HG03066 (cell line): ENCODE data around the gene GRAPL.
"Not testable (repeated sequence)": the region's sequence is repeated elsewhere in the genome, so short reads cannot be mapped to it uniquely, and the experiment has no call there.

Experiments
- ATAC-seq: cut with Tn5 transposase; IDR thresholded peaks from one replicate; pipeline ENCODE4 v1.9.1; 2021; ENCODE audit warnings: low read depth; ENCODE audit not compliant: unreplicated experiment

The GRAPL gene

DNA sequence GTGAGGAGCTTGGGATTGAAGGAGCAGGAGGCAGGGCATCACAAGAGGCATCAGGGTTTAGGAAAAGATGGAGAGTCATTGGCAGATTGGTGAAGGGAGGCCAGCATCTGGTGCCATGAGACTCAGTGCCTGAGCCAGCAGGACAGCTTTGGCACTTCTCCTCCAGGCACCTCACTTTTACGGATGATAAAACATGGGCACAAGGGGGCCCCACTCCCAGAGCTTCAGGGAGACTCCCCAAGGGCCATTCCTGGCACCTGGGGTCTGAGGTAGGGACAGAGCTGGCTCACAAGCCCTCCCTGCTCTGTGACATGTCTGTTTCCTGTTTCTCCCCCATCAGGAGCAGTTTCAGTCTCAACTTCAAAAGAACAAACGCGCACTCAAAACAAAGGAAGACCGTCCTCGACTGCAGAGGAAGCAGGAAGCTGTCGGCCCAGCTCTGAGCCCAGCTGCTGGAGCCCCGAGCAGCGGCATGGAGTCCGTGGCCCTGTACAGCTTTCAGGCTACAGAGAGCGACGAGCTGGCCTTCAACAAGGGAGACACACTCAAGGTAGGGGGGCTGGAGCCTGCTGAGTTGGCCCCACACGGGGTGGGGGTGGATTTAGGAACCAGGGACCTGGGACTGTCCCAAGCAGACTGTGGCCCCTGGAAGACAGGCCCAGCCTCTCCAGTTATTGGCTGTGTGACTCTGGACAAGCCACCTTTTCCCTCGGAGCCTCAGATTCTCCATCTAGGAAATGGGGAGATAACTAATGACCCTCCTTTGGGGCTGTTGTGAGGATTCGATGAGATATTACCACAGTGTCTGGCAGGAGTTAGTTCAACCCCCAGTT, at the start of gene GRAPL:
Gene GRAPL, plus strand, starts transcription at position 442 of the 833 bp plus-strand sequence. Its CDS starts 31 bp downstream, at position 473.
- ATAC-seq = not testable (repeated sequence)

DNA sequence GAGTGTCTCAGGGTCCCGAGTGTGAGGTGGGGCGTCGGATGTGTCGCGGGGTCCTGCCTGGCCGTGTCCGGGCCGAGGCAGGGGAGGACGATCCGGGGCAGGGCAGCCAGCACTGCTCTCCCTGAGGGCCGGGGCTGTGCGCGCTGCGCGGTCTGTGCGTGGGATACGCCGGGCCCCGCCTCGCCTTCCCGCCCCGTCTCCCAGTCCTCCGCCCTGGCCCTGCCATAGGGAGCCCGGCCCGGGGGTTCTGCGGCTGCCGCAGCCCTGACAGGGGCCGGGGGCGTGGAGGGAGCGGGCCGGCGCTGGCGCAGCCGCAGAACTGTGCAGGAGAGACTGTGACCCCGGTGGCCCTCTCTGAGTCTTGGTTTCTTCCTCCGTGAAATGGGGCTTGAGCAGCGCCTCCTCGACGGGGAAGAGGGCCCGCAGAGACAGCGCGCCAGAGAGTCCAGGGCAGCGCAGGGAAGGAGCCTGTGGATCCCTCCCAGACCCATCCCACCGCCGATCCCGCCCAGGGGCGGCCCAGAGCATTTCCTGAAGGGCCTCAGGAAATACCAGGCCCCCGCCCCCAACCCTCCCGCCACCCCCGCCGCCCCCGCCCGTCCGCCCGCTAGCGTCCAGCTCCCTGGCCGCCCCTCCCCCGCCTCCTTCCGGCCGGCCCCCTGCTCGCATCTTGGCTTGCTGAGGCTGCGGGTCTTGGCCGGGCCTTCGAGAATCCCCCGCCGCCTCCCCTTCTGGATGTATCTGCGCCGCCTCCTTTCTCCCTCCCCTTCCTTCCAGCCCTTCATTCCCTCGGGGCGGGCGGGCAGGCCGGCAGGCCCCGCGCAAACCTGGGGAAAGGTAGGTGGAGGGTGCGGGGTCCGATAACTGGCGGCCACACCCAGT, 38.3 kb upstream of the GRAPL start:
- ATAC-seq = not testable (repeated sequence)

DNA sequence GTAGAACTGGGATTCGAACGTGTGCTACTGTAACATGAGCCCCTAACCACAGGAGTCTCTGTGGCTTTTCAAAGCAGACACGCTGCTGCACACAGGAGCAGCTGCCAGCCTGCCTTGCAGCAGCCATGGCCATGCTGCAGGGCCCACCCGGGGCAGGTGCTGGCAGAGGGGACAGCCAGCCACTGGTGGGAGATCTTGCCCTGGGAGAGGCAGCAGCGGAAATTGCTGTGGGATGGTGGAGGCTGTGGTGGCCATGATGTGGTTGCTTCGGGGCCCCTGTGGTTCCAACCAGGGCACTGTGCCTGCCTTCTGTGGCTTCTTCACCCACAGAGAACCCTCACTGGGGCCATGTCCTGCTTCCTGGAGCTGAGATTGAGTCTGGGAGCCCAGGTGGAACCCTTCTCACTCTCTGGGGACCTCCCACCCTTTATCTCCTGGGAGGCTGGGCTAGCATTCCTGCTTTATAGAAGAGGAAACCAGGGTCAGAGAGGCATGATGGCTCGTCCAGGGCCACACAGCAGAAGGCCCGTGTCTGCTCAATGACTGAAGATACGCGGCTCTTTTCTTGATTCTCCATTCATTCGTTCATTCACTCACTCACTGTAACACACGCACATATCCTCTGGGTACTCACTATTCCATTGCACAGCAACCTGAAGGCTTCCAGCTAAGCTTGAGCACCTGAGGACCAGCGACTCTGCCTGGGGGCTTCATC, 37.2 kb upstream of the GRAPL start:
- ATAC-seq = not testable (repeated sequence)

DNA sequence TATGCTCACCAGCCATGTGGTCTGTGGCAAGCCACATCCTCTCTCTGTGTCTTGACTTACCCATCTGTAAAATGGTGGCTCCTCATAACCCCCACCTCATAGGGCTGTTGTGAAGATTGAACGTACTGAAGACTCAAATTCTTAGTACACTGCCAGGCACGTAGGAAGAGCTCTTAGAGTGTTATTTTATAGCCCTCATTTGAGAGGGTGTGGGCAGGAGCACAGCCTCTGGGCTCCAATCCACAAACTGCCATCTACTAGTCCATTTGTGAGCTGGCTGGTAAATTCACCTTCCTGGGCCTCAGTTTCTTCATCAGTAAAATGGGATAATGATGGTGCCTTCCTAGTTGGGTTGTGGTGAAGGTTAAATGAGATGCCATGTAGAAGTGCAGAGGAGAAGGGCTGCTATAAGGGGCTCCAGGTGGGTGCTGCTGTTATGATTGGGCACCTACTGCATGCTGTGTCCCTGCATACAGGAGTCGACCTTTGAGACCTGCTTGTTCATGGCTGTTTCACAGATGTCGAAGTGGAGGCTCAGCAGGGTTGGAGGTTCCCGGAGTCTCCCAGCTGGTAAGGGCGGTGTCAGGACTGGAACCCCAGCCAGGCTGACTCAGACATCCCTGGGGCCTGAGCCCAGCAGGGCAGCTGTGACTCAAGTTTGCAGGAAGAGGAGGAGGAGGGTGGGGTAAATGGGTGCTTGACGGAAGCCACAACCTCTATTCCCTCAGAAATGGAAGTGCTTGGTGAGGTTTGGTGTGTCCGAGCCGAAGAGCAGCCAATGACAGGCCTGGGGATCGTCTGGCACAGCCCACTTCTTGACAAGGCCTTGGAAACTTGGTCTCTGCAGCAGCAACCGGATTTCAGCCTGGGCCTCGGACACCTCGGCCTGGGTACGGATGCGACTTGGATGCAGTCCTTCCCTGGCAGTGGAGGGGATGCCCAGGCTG, 34.4 kb upstream of the GRAPL start:
- not testable (repeated sequence) for ATAC-seq

DNA sequence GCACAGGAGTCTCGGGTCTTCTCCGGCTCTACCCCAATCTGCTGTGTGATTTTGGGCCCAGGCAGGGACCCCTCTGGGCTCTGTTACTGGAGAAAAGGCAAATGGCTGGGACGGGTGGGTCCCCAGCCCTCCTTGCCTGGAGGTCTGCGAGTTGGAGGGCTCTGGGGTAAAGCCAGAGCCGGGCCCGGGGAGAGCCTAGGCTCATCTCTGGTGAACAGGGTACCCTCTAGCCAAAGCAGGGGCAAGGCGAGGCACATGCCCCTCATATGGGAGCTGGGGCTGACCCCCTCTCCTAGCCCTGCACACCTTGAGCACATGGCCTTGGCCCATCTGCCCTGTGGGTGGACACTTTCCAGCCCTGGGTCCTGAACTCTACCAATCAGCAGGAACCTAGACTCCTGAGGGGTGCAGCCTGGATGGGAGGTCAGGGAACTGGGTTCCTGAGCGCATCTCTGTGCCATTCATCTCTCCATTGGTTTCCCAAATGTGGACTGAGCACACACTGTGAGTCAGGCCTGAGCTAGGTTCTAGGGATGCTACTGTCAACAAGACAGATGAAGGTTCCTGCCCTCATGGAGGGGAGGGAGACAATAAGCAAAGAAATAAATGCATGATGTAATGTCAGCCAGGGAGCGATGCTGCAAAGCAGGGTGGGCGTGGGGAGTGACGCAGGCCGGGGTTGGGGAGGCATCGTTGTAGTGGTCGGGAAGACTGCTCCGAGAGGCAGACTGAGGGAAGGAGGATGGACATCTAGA, 33.5 kb upstream of the GRAPL start:
- ATAC-seq = not testable (repeated sequence)

DNA sequence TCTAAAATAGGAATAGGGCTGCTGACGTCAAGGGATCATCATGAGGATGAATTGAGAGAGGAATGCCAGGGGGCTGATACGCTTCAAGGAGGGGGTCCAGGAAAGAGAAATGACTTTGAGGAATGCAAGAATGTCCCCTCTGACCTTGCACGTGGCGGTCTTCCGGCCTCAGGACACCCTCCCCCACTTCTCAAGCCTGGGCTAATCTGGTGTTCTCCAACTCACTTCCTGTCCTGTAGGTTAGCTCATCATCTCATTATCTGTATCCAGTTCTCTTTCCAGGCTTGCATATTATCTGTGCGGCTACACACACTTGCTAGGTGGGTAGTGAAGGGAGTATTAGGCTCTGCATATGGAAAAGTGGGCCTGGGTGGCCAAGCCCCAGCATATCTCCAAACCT, 18.9 kb upstream of the GRAPL start:
- ATAC-seq = not testable (repeated sequence)

DNA sequence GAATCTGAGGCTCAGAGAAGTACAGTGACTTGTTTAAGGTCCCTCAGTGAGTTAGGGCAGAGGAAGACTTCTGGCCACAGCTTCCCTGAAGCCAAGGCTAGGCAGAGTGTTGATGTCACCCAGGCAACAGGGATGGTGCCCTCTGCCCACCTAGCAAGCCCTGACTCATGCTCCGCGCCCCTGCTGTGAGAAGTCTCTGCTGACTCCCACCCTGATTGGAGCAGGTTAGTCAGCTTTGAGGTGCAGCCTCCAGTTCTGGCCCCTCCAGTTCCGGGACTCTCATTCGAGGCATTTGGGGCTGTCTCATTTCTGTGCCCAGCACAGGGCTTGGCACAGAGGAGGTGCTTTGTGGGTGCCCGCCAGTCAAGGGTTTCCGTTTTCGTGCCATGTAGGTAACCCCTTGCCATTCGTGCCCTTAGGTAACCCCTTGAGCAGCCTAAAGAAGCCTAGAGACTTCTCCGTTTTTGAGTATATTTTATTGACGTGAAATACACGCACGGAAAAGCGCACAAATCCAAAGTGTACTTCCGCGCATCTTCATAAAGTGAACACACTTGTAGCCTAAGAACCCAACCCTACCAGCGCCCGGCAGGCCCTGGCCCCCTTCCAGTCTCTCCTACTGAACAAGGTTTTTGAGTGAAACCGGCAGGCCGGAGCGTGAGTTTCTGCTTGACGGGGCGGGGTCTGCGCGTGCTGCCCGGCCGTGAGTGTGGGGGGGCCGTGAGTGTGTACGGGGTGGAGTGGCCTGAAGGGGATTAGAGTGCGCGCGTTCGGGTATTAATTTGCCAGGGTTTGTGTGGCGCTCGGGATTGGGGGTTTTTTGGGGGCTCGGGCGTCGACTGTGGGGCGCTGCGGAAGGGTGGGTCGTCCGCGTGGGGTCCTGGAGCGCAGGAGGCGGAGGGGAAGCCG, 16.9 kb upstream of the GRAPL start:
- peak; percentile 26 for ATAC-seq

DNA sequence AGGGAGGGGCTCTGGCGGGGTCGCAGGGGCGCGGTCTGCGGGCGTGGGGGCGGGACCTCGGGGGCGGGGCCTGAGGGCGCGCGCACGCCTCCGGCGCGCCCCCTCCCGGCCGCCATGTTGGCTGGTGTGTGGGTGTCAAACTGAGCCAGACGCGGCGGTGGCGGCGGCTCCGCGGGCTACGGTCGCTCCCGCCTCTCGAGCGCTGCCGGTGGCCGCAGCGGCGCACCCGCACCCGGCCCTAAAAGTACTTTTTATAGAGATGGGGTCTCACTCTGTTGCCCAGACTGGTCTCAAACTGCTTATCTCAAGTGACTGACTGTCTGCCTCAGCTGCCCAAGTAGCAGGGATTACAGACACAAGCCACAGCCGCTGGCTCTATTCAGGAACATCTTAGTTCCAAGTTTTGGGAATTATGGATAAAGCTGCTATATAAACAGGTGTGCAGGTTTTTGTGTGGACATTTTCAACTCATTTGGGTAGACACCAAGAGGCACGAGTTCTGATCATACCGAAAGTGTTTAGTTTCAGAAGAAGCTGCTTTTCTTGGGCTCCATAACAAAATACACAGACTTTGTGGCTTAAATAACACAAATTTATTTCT, 16.2 kb upstream of the GRAPL start:
- peak; percentile 76 for ATAC-seq

DNA sequence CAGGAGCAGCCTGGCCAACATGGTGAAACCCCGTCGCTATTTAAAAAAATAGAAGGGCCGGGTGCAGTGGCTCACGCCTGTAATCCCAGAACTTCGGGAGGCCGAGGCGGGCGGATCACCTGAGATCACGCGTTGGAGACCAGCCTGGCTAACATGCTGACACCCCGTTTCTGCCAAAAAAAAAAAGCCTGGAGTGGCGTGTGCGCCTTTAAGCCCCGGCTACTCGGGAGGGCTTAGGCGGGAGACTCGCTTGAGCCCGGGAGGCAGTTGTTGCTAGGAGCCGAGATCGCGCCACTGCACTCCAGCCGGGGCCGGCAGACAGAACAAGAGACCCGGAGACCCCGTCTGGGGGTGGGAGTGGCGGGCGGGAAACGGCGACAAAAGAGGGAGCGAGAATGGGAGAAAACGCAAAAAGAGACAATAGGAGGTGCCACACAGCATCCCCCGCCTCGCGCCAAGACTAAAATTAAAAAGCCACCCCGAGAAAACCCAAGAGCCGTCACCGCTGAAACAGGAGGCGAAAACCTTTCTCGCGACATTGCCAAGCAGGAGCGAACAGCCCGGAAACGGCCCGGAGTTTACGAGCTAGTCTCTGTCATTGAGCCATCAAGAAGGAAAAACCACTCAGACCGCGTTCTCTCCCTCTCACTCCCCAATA, 15.5 kb upstream of the GRAPL start:
- ATAC-seq = peak; percentile 11

DNA sequence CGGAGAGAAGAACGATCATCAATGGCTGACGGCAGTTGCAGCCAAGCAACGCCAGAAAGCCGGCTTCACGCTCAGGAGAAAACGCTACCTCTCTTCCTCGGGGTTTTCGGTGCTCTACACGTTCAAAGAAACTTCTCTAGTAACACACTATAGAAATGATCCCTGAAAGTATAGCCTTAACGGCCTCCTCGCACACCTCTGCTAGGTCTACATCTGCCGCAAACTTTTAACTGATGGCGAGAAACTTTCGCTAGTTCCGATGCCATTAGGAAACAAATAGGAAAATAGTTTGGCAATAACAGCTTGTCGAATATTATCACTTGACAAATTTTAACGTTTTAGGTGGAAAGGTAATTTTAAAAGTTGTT, 14.9 kb upstream of the GRAPL start:
- not testable (repeated sequence) for ATAC-seq

DNA sequence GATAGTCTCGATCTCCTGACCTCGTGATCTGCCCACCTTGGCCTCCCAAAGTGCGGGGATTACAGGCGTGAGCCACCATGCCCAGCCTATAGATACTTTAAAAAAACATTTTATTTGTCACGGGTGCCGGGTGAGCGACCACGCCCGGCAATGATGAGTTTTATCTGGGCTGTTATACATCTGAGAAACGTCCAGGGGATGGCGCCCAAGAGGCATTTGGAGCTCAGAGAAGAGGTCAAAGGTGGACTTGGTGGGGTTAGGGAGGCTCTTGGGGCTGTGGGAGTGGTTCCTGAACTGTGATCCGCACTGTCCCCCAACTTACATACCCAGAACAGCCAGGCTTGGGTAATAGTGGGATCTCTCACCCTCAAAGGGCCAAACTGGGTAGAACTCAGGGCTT, 8.7 kb upstream of the GRAPL start:
- not testable (repeated sequence) for ATAC-seq

DNA sequence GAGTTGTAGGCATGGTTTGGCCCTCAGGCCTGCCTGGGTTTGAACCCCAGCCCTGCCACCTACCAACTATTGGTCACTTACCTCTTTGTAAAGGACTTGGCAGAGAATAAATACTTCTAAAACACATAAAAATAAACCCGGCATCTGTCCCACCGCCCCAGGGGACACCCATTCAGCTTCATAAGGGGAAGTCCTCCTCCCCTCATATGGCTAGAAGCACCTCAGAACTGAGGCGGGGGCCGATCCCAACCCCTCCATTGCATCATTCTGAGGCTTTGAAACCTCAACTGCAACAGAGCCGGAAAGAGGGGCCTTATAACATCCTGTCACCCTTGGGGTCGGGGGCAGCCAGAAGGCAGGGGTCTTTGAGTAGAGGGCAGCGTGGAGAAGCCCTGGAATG, 2.1 kb upstream of the GRAPL start:
- ATAC-seq = not testable (repeated sequence)

DNA sequence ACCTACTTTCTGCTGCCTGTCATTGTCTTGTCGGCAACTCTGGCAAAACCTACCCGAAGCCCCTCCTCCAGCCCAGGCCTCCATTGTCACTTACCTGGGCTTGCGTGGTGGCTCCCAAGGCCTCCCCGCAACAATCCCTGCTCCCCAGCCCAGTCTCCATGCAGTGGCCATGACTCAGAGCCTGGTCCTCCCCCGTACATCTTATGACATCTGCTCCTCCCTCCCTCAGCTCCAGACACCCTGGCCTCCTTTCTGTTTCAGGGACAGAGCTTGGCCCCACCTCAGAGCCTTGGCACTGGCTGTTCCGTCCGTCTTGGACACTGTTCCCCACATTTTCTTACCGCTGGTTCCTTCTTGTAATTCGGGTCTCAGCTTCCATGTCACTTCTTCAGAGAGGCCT, 2.1 kb downstream of the GRAPL start:
- ATAC-seq = not testable (repeated sequence)

DNA sequence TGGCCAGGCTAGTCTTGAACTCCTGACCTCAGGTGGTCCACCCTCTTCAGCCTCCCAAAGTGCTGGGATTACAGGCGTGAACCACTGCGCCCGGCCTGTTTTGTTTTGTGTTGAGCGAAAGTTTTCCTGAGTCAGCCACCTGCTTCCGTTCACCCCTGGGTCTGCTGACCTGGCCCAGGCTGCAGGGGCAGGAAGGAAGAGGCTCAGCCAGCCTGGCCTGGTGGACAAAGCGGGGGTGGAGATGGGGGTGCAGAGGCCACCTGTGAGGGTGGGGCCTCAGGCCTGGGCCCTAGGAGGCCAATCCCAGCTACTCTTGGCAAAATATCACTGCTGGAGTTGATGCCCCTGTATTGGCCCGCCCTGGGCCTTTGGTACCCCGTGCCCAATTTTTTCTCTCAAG, 3.7 kb downstream of the GRAPL start:
- ATAC-seq = not testable (repeated sequence)

DNA sequence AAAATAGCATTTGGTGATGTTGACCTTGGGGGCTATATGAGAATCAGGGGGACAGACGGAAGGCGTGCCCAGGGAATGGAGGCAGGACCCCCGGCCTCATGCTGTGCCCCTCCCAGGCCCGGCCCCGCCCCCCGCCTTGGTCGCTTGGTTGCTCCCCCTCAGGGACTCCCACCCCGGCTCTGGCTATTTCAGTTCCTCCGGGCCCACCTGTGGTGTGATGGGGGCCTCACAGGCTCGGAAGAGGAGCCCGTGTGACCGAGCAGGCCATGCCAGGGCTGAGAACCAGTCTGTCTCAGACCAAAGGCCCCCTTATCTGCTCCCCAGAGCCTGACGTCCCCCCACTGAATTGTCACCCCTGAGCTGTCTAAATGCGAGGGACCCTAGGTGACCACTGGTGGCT, 4.4 kb downstream of the GRAPL start:
- ATAC-seq = not testable (repeated sequence)

DNA sequence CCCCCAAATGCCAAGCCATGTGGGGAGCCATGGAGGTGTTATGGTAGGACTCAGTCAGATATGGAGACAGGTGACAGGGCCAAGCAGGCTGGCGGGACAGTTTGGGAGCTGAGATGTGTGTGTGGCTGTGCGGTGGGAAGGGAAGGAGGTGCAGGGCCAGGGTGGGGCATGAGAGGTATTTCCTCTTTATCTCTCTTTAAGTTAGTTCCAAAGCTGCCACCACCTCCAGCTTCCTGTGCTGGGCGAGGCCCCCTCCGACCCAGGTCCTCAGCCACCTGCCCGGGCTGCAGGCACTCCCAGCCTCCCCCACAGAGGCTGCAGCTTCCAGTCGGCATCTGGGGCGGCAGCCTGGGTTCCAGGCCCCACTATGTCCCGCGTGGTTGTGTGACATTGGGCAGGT, 6.4 kb downstream of the GRAPL start:
- not testable (repeated sequence) for ATAC-seq

DNA sequence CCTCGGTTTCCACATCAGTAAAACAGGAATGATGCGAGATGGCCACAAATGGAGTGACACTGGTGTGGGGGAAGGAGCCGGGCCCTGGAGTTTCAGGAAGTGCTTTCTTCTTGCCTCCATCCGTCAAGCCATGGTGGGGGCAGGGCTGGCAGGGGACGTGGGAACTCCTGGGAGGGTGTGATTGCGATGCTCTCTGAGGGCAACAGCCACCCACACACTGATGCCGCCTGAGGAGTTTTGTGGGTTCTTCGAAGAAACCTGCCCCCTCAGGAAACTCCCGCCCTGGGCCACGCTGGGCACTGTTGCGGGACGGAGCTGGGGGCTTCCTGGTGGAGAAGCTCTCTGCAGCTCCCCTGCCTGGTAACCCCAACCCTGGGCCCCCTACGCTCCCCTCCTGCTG, 8.0 kb downstream of the GRAPL start:
- ATAC-seq = not testable (repeated sequence)
